ENCODE results near the gene PRPF19.
"Not testable (repeated sequence)": the region's sequence is repeated elsewhere in the genome, so short reads cannot be mapped to it uniquely, and the experiment has no call there.

The PRPF19 gene

DNA sequence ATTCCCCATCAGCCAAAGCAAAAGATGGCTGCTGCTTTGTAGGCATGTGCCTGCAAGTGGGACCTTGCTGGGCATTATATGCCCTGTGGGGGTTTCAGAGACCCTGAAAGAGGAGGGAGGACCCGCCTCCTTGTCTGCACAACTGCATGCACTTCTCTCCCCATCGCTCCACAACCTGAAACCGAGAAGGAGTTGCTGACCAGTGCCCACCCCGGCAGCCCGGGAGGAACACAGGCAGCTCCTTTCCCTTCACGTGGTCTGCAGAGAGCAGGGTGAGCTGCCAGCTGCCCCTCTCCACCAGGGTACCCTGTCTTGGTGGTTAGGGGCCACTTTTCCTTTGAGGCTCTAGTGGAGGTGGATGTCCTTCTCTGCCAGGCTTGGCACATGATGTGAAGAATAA lies 16.5 kb upstream of the PRPF19 start:
- no peak for DNase-seq

DNA sequence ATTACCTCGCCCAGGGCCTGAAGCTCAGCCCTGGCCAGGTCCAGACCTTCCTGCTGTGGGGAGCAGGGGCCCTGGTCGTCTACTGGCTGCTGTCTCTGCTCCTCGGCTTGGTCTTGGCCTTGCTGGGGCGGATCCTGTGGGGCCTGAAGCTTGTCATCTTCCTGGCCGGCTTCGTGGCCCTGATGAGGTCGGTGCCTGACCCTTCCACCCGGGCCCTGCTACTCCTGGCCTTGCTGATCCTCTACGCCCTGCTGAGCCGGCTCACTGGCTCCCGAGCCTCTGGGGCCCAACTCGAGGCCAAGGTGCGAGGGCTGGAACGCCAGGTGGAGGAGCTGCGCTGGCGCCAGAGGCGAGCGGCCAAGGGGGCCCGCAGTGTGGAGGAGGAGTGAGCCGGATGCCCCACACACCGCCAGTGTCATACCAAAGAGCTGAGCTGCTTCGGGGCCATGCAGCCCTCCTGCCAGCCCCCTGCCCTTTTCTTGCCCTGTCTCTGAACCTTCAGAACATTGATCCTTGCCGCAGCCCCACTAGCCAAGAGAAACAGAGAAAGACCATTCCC lies 15.5 kb upstream of the PRPF19 start:
- DNase-seq = no peak

DNA sequence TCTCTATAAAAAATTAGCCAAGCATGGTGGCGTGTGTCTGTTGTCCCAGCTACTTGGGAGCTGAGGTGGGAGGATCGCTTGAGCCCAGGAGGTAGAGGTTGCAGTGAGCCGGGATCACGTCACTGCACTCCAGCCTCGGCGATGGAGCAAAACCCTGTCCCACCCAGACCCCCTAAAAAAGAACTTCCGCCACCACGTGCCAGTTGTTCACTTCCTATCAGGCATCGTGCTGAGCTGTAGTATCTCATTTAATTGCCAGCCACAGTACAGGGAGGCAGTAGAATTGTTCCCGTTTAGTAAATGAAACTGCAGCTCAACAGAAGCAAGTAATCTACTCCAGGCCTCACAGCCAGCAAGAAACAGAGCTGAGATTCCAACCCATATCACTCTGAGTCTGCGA lies 14.9 kb upstream of the PRPF19 start:
- DNase-seq = no peak

DNA sequence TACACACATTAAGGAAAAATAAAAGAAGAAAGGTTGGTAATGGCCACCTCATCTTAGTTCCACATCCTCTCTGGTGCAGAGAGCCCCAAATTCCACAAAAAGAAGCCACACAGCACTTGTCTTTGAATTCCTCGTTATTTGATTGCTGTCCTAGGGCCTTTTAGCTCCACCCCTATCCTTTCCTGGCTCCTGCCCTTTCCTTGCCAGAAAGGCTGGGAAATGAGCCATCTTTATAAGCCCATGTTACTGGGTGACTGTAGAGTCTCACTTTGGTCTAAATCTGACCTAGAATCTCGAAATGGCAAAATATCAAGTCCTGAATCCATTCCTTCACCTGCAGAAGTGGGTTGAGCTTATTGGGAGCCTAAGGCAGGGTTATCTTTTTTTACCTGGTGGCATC lies 13.6 kb upstream of the PRPF19 start:
- DNase-seq = no peak

DNA sequence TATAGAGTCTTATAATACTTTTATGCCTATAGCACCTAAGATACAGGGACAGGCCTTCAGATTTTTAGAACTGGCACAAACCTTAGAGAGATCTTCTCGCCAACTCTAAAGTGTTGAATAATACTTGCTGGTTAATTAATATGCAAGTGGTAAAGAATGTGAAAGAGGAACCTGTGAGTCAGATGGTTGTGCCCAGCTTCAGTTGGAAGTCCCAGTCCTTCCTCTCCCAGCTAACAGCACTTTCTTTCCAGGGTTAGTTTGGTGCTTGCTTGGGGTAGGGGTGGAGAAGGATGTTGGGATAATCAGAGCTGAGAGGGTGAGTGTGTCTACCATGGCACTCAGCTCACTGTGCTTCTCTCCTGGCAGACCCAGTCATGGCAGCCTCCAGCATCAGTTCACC lies 12.9 kb upstream of the PRPF19 start:
- no peak for DNase-seq

DNA sequence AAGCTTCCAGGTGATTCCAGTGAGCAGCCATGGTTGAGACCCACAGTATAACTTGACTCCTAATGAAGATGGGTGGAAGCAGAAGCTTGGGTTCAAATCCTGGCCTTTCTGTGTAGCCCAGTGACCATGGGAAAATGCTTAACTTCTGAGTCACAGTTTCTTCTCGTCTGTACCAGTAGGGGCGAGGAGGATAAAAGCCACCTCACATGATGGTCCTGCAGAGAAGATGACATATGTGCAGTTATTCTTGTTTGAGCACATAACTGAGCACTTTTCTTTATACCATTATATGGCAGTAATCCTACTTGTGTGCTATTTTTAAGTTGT lies 12.5 kb upstream of the PRPF19 start:
- DNase-seq = no peak

DNA sequence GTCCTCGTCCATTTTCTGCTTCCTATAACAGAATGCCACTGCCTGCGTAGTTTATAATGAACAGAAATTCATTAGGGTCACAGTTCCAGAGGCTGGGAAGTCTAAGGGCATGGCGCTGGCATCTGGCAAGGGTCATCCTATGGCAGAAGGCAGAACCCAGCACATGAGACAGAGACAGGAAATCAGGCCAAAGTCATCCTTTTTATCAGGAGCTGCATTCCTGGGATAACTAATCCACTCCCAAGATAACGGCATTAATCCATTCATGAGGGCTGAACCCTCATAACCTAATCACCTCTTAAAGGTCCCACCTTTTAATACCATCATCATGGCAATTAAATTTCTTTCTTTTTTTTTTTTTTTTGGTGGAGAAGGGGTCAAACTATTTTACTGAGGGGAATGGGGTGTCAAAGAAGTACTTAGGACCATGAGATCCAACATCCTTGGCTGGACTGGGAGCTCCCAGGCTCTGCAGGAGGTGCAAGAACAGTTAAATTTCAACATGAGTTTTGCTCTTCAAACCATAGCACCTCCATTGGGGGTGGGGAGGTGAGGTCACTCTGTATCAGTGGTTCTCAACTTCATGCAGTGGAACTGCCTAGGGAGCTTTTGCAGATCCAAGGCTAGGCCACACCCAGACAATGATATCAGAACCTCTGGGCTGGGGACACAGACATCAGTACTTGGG lies 12.0 kb upstream of the PRPF19 start:
- DNase-seq = no peak

DNA sequence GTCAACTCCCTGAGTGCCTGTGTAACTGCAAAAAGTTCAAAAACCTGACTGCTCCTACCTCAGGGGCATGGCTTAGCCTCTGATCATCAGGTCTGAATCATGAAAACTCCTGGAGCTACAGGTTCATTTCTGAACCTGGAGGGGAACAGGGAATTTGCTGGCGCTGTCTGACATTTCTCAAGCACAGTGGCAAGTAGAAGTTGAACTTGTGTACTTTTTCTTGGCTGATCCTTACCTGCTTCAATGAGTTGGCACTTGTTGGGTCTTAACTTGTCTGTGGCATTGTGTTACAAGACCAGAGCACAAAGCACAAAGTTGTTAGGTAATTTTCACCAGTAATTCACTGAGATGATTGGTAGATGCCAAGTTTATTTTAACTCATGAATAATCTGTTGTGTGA lies 10.9 kb upstream of the PRPF19 start:
- DNase-seq = no peak

DNA sequence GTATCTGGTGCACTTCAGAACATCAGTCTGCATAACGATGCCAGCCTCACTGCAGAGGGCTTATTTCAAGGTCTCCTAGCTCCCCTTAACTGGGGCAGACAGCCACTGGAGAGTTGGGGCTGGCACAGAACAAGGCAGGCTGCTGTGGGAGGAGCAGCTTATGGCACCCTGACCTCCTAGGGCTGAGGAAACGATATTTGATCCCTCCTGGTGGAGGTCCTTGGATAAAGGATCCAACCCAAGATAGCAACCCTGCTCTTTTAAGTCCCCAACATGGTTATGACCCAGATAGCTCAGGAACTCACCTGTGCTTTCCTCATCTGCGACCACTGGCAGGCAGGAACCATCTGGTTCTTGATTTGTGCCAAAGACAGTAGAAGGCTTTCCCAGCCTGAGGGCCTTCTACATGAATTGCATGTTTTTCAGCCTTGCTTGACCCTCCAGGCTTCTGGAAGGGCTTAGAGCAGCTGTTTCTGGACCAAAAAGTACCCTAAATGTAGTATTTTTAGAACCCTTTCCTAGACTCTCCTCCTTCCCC lies 10.4 kb upstream of the PRPF19 start:
- peak; percentile 9 for DNase-seq

DNA sequence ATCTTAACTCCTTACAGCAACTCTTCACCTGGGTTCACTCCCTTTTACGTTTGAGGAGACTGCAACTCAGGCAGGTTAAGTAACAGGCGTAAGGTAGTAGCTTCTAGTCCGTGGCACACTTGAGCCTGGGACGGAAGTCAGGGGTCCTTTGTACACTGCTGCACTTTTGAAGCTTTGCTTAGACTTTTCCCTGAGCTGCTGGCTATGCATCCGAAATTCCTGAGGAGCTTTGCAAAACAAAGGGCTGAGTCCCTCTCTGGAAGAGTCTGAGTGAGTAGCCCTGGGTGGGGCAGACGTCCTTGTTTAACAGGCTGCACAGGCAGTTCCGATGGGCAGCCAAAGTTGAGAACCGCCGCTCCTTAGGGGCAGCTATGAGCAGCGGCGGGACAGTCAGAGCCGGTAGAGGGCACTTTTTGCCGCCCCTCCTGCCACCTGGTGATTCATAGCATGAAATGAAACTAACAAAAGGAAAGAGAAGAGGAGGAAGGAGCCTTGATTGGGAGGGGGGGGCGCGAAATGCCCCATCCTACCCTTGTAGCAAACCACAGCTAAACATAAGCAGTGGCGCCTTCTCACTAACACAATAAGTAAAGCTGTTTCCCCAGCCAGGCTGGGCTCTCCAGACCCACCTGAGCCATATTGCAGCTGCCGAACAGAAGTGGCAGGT lies 9.0 kb upstream of the PRPF19 start:
- DNase-seq = peak; percentile 42

DNA sequence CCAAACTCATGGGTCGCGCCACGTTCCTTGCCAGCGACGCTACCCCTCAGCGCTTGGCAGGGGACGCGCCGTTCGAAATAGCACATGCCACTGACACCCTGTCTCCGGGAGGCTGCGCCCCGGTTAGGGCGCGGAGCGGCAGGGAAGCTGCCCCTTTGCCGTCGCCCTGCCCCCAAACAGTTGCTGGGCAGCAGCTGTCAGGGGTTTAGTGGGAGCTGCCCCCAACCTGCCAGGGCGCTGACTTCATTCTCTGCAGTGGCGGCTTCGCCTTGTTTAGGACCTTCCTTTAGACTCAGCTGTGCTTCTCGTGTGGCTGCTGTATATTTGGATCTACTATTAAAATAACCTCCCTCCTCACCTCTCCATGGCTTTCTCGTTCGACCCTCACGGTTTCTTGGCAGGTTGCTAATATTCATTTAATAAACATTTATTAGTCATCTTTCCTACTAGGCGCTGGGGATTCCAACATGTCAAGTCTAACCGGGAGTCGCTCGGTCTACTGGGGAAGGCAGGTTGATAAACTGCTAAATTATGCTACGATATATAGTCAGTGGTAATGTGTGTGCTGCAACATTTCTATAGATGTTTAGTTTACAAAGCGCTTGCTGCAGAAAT lies 8.4 kb upstream of the PRPF19 start:
- no peak for DNase-seq

DNA sequence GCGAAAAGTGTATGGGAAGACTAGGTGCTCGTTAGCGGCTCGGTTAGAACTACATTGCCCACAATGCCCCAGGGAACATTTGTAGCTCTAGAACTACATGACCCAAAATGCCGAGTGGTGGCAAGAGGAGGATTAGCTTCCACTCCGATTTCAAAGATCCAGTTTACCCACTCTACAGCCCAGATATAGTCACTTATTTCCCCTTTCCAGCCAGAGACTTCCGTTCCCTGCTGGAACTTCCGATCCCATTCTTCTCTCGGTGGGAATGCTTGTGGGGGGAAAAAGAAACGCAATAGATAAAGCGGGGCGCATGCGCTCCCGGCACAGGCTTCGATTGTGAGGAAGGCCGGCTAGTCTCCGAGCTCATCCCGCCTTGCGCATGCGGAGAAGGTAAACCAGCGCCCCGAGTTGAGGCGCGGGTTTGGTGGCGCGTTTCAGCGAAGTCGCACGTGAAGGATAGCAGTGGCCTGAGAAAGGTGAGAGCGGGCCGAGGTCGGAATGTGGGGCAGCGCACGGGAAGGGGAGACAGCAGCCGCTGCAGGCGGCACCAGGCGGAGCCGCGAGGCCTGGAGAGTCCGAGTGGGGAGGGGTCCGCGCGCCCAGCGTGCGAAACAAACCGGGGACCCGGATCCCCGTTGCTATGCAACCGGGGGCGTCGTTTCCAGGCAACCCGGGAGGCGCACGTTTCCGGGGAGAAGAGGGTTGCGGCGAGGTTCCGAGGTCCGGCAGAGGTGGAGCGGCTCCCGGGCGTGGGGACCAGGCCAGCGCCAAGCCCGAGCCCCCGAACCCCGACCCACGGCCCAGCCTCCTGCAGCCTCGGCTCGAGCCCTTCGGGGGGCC lies 7.6 kb upstream of the PRPF19 start, which contains the start of gene TMEM109:
Gene TMEM109, plus strand, starts transcription at position 366 of the 840 bp plus-strand sequence. CDS start 5,536 bp downstream, outside the sequence.
- peak; percentile 75 for DNase-seq

DNA sequence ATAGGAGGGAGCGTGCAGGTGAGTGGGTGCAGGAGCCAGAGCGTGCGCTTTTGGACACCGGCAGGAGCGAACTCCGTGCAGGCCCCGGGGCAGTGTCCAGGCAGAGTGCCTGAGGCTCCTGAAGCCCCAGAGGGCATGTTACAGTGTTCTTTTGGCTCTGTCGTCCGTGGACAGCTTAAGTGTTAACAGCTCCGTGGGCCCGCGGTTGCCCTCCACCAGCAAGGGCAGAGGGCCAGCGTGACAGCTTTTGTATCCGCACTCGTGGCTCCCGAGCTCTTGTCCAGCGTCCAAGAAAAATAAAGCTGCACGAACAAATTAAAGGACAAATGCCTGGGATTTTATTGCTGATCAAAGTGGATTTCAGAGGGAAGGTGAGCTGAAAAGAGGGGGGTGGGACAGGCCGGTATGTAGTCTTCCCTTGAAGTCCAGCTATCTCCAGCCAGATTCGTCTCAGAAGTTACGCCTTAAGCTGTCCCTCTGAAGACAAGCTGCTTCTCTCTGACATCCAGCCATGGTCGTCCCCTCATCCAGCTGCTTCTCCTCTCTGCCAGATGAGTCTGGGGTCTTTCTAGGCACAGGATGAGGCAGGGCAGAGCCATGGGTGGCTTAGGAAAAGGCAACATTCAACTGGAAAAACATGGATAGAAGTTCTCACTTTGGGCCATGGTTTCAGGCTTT lies 6.6 kb upstream of the PRPF19 start:
- no peak for DNase-seq

DNA sequence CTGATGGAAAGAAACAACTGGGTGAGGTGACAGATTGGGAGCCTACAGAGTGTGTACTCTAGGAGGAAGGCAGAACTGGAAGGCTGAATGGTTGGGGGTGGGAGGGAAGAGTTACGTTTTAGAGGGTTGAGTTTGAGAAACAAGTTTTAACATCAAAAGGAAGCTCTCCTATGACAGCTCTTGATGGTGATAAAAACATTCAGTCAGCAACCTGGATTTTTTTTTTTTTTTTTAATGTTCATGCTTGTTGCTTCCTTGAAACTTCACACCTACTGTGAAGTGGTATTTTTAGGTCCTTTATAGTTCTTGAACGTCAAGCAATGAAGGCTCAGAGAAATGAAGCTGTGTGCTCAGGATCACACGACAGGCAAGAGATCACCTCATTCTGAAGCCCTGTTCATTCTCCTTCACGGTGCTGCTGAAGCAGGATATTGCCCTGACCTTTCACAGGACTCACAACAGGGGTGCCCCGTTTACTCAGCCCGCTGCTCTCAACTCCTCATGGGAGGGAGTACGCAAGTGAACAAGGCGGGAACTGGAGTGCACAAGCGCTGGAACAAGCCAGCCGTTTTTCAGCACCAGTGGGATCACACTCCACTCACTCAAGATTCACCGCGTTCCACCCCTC lies 6.0 kb upstream of the PRPF19 start:
- no peak for DNase-seq

DNA sequence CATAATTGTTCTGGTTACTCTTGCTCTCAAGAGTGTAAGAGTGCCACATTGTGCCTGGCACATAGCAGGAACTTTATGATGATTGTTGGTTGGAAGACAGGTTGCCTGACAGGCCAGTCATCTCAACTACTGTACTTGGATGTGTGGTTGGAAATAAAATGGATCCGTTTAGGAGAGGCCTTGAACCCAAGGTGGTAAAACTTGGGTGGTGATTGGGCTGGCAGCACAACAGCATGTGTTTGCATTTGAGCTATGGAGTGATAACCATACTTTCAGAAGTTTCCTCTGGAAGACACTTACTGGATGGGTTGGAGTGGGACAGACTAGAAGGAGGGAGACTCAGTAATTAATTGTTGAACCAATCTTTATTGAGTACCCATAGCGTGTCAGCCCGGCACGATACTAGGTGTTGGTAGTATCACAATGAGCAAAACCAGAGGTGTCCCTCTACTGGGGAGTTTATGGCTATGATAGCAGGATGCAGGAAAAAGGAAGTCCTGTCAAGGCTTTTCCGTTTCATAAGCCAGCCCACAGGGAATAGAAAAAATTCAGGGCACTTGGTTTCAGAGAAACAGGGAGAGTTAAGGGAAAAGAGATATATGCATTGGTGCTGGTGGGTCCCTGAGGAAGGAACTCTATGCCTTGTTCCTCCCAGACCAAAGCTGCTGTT lies 4.5 kb upstream of the PRPF19 start:
- no peak for DNase-seq

DNA sequence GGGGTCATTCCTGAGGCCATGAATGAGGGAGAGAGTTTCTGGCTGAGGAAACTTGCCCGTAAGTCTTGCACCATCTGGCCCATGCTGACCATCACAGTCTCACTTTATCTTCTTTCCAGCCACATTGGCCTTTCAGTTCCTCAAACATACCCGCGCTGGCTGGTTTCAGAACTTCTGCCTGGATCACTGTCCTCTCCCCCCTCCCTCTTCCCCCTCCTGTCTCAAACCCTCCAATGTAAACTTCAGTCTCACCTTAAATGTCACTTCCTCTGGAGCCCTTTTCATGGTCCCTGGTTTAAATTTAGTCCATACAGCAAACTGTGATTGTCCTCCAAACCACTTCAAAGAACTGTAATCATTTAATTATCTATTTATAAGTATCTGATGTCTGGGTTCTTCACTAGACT lies 3.9 kb upstream of the PRPF19 start:
- no peak for DNase-seq

DNA sequence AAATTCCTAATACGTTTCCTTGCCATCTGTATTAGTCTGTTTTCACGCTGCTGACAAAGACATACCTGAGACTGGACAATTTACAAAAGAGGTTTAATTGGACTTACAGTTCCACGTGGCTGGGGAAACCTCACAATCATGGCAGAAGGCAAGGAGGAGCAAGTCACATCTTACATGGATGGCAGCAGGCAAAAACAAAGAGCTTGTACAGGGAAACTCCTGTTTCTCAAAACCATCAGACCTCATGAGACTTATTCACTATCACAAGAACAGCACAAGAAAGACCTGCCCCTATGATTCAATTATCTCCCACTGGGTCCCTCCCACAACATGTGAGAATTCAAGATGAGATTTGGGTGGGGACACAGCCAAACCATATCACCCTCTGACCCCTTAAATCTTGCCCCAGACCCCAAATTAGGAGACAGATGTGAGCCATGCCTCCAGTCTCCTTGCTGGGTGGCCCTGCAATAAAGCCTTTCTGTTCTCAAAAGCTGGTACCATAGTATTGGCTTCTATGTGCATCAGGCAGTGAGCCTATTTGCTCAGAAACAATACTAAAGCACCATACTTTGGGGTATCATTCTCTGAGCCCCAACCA lies 3.4 kb upstream of the PRPF19 start:
- not testable (repeated sequence) for DNase-seq

DNA sequence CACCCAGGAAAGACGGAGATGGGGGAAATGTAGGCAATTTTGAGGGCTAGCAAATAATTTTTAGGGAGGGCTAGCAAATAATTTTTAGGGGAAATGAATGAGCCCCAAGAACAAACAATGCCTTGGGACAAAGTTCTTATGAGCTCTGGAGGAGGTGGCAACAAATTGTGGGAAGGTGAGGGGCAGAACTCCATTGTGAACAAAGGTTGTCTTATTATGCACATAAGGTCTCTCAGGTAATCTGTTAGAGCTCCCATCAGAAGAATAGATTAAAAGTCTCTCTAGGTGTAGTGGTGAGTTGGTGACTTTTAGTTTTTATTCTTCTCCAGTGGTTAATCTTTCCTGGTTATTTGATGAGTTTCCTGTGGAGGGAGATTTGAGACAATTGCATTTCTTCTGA lies 2.4 kb upstream of the PRPF19 start:
- DNase-seq = no peak

DNA sequence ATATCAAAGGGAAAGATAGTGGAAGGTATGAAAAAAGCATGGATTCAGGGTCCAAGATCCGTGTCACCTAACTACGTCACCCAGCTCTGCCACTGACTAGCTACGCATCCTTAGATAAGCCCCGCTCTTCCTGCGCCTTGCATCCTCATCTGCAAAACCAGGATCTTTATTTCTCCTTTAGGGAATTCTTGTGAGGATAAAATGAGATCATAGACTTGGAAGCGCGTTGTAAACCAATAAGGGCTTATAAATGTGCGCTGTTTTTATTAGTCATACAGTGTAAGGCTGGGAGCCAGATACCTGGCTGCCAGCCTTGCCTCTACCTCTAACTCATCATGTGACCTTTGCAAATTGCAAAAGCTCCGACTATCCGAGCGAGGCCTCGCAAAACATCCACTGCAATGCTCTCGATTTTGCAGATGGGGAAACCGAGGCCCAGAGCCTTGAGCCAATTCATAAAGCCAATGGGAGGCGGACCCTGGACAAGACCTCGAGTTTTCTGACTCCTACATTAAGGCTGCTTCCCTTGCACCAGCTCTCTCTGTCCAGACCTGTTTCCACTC lies 753 bp downstream of the PRPF19 start:
- no peak for DNase-seq

DNA sequence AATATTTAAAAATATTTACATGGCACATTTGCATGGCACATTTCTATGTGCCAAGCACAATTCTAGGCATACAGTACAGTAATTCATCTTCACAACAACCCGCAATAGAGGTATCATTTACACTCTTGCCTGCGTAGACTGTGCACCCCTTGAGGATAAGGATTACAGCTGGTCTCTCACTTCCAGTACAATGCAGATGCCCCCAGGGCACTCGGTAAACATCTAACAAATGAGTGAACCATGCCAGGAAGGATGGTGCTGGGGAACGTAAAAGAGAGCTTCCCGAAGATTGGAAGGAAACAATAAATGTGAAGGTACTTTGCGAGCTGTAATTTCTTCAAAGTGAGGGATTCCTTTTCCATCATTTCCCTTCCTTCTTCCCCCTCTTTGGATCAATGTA lies 1.3 kb downstream of the PRPF19 start:
- no peak for DNase-seq

DNA sequence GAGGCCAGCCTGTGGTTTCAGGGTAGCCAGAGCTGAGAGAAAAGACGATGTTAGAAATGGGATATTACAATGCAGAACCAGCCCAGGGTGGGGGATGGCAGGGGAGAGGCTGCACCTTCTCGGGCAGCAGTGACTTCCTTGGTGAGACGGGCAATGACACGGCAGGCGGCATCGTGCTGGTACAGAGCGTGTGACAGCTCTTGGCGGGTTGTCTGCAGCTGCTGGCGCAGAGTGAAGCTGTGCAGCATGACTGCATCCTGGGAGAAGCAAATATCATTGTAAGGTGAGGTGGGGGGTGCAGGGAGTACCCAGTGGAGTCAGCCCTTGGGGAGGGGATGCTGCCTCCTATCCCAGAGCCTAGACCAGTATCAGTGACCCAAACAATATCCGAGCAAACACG lies 3.8 kb downstream of the PRPF19 start:
- DNase-seq = no peak

All from DMS 273 treated with DMSO at 0.1 percent for 48 hours (cell line).